HepG2 (cell line): ENCODE data around the gene TFEB. TPM values are rescaled to one million over a fixed set of nuclear protein-coding genes. Genes with fewer than 3 reads are reported as not detected.
A peak's percentile ranks its signal among the peaks of the same experiment; 100 is the strongest.

ENCODE experiments used
- MIER2 ChIP-seq: IDR thresholded peaks from 2 replicates; pipeline ENCODE4 v1.6.1; 2016; ENCODE audit warnings: missing biosample characterization, missing genetic modification reagents
- NFKB2 ChIP-seq: sonication (generic); formaldehyde crosslinking; IDR thresholded peaks from 2 replicates; pipeline ENCODE4 v1.4.0; 2020; ENCODE audit warnings: missing genetic modification reagents, borderline replicate concordance
- NR2C2 ChIP-seq: sonication (generic); formaldehyde crosslinking; IDR thresholded peaks from 2 replicates; pipeline ENCODE4 v1.4.0; 2020; ENCODE audit warnings: missing genetic modification reagents, mild to moderate bottlenecking, moderate library complexity, borderline replicate concordance
- RBM39 ChIP-seq: fragments of 200-400 bp; formaldehyde crosslinking; IDR thresholded peaks from one replicate; pipeline ENCODE4 v1.6.1; 2018; ENCODE audit warnings: antibody characterized with exemption, mild to moderate bottlenecking, low read depth, low read length; ENCODE audit not compliant: poor library complexity, severe bottlenecking
- SMARCE1 ChIP-seq: fragments of 450-650 bp; IDR thresholded peaks from 2 replicates; pipeline ENCODE4 v1.6.1; 2017; ENCODE audit warnings: borderline replicate concordance
- ZNF138 ChIP-seq: sonication (generic); formaldehyde crosslinking; IDR thresholded peaks from 2 replicates; pipeline ENCODE4 v1.5.0; 2020; ENCODE audit warnings: mild to moderate bottlenecking, low read depth, missing genetic modification reagents
- ZNF180 ChIP-seq: sonication (generic); formaldehyde crosslinking; IDR thresholded peaks from 2 replicates; pipeline ENCODE4 v1.4.0; 2020; ENCODE audit warnings: low read depth, missing genetic modification reagents, borderline replicate concordance
- ZNF337 ChIP-seq: sonication (generic); formaldehyde crosslinking; IDR thresholded peaks from 2 replicates; pipeline ENCODE4 v1.5.1; 2020; ENCODE audit warnings: missing genetic modification reagents, low read depth, mild to moderate bottlenecking, borderline replicate concordance
- ZNF431 ChIP-seq: sonication (generic); formaldehyde crosslinking; IDR thresholded peaks from 2 replicates; pipeline ENCODE4 v1.9.0; 2022; ENCODE audit warnings: missing genetic modification reagents, low read depth, mild to moderate bottlenecking, borderline replicate concordance
- ZNF44 ChIP-seq: sonication (generic); formaldehyde crosslinking; IDR thresholded peaks from 2 replicates; pipeline ENCODE4 v1.5.1; 2020; ENCODE audit warnings: mild to moderate bottlenecking, missing genetic modification reagents
- ZNF749 ChIP-seq: sonication (generic); formaldehyde crosslinking; IDR thresholded peaks from 2 replicates; pipeline ENCODE4 v1.8.0; 2022; ENCODE audit warnings: mild to moderate bottlenecking, missing genetic modification reagents, moderate library complexity, borderline replicate concordance
- ZNF766 ChIP-seq: sonication (generic); formaldehyde crosslinking; IDR thresholded peaks from 2 replicates; pipeline ENCODE4 v1.5.0; 2020; ENCODE audit warnings: missing genetic modification reagents, borderline replicate concordance
- ZNF777 ChIP-seq: sonication (generic); formaldehyde crosslinking; IDR thresholded peaks from 2 replicates; pipeline ENCODE4 v1.4.0; 2020; ENCODE audit warnings: missing genetic modification reagents
- ZNF788 ChIP-seq: sonication (generic); formaldehyde crosslinking; IDR thresholded peaks from 2 replicates; pipeline ENCODE4 v1.5.0; 2020; ENCODE audit warnings: mild to moderate bottlenecking, missing genetic modification reagents, borderline replicate concordance
- ZNF850 ChIP-seq: sonication (generic); formaldehyde crosslinking; conservative IDR thresholded peaks from 2 replicates; pipeline ENCODE4 v1.9.0; 2021; ENCODE audit warnings: mild to moderate bottlenecking, missing genetic modification reagents
- polyA plus RNA-seq, 8 experiments: library from polyadenylated mRNA; depleted of rRNA in 3 of 8; stranded (reverse) in 7 of 8; unstranded in 1 of 8; fragments of >200 nt; fragmentation: Illumina TruSeq in 4 of 8; extraction: Trizol in 4 of 8; gene quantifications; 2 replicates each; pipeline versions ENCODE4 v1.2.1 to v1.2.3, GENCODE V29; 2011 to 2016; ENCODE audit warnings: low read depth in 4 of 8, missing spikeins in 1 of 8, mixed read lengths in 1 of 8; ENCODE audit not compliant: insufficient read depth in 1 of 8
- total RNA-seq, 5 experiments: library from RNA; depleted of rRNA; stranded (reverse); fragments of >200 nt; fragmentation: Illumina TruSeq; extraction: Trizol; gene quantifications; 2 replicates each; pipeline ENCODE4 v1.2.3, GENCODE V29; 2016; ENCODE audit warnings: low read depth in 1 of 5
- TF ChIP-seq, protein P1 (sequence below): sonication (generic); formaldehyde crosslinking; IDR thresholded peaks from 2 replicates; pipeline ENCODE4 v1.4.0; 2020; ENCODE audit warnings: missing genetic modification reagents
- TF ChIP-seq, protein P2 (sequence below): sonication (generic); formaldehyde crosslinking; IDR thresholded peaks from 2 replicates; pipeline ENCODE4 v1.5.0; 2020; ENCODE audit warnings: mild to moderate bottlenecking, missing genetic modification reagents
- TF ChIP-seq, protein P3 (sequence below), 2 experiments: sonication (generic) in 1 of 2; formaldehyde crosslinking in 1 of 2; IDR thresholded peaks; 2 replicates each; pipeline versions ENCODE4 v1.6.1 to v1.9.0; 2014 to 2022; ENCODE audit warnings: antibody characterized with exemption in 1 of 2, borderline replicate concordance in 1 of 2, inconsistent platforms in 1 of 2, low read depth in 1 of 2, missing genetic modification reagents in 1 of 2

TFEB gene
- total and polyA plus RNA-seq, 2 of the 13 experiments (the other 11 are each of a cell fraction or from before 2014, with no cell fraction given), result 13.3 to 18.7 TPM

DNA sequence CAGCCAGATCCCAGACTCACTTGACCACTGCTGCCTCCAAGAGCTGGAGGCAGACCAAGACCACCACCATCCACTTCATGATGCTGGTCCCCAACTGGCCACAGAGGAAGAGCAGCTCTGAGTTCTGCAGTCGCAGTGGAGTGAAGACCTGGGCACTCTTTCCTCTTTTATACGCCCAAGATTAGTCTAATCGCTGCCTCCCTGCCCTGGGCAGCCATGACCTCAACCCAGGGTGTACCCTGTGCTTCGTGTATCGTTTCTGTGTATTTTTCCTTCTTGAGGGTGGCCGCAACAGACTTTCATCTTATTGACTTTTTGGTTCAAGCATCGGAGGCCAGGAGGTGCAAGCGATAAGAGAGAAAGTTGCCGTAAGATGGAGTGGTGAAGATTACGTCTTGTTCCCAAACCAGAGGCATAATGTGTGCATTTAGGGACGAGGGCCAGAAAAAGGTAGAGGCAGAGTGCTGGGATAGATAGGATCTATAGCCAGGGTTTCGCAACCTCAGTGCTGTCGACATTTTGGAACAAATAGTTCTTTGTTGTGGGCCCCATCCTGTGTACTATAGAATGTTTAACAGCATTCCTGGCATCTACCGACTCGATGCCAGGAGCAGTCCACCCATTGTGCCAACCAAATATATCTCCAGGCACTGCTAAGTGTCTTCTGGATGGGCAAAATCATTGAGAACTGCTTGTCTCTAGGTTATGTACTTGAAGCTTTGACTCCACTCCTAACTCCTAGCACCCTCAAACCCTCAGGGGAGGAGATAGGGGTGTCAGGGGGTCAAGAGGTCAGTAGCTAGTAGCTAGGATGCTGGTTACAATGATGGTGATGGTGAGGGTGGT is 12.1 kb upstream of the TFEB start, which contains the start of gene PGC (continued):
- TF ChIP-seq, protein P1, sequence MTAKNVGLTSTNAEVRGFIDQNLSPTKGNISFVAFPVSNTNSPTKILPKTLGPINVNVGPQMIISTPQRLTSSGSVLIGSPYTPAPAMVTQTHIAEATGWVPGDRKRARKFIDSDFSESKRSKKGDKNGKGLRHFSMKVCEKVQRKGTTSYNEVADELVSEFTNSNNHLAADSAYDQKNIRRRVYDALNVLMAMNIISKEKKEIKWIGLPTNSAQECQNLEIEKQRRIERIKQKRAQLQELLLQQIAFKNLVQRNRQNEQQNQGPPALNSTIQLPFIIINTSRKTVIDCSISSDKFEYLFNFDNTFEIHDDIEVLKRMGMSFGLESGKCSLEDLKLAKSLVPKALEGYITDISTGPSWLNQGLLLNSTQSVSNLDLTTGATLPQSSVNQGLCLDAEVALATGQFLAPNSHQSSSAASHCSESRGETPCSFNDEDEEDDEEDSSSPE (CRISPR knock-in tag), result no peak
- TF ChIP-seq ZNF777 (CRISPR knock-in tag), result peak; percentile 61
- no peak for TF ChIP-seq ZNF431 (CRISPR knock-in tag)
- no peak for TF ChIP-seq ZNF180 (CRISPR knock-in tag)
- no peak for TF ChIP-seq ZNF766 (CRISPR knock-in tag)
- no peak; the same call in 1 of the 2 replicates for TF ChIP-seq MIER2
- TF ChIP-seq, protein P2, sequence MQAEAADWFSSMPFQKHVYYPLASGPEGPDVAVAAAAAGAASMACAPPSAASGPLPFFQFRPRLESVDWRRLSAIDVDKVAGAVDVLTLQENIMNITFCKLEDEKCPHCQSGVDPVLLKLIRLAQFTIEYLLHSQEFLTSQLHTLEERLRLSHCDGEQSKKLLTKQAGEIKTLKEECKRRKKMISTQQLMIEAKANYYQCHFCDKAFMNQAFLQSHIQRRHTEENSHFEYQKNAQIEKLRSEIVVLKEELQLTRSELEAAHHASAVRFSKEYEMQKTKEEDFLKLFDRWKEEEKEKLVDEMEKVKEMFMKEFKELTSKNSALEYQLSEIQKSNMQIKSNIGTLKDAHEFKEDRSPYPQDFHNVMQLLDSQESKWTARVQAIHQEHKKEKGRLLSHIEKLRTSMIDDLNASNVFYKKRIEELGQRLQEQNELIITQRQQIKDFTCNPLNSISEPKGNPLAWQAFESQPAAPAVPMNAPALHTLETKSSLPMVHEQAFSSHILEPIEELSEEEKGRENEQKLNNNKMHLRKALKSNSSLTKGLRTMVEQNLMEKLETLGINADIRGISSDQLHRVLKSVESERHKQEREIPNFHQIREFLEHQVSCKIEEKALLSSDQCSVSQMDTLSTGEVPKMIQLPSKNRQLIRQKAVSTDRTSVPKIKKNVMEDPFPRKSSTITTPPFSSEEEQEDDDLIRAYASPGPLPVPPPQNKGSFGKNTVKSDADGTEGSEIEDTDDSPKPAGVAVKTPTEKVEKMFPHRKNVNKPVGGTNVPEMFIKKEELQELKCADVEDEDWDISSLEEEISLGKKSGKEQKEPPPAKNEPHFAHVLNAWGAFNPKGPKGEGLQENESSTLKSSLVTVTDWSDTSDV (CRISPR knock-in tag), result no peak
- TF ChIP-seq ZNF138 (CRISPR knock-in tag), result no peak
- no peak for TF ChIP-seq ZNF850 (CRISPR knock-in tag)
- peak; percentile 78; the same call in 1 of the 2 replicates for TF ChIP-seq ZNF44 (CRISPR knock-in tag)
- TF ChIP-seq ZNF337 (CRISPR knock-in tag), result peak; percentile 57; the same call in 1 of the 2 replicates
- TF ChIP-seq NFKB2 (CRISPR knock-in tag), result peak; percentile 31; the same call in 1 of the 2 replicates
- TF ChIP-seq, protein P3, sequence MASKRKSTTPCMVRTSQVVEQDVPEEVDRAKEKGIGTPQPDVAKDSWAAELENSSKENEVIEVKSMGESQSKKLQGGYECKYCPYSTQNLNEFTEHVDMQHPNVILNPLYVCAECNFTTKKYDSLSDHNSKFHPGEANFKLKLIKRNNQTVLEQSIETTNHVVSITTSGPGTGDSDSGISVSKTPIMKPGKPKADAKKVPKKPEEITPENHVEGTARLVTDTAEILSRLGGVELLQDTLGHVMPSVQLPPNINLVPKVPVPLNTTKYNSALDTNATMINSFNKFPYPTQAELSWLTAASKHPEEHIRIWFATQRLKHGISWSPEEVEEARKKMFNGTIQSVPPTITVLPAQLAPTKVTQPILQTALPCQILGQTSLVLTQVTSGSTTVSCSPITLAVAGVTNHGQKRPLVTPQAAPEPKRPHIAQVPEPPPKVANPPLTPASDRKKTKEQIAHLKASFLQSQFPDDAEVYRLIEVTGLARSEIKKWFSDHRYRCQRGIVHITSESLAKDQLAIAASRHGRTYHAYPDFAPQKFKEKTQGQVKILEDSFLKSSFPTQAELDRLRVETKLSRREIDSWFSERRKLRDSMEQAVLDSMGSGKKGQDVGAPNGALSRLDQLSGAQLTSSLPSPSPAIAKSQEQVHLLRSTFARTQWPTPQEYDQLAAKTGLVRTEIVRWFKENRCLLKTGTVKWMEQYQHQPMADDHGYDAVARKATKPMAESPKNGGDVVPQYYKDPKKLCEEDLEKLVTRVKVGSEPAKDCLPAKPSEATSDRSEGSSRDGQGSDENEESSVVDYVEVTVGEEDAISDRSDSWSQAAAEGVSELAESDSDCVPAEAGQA (IDR thresholded peaks at IDR 0.05; ENCODE audit: low read depth), result 0 out of 2 replicates have a peak, but pooled peaks have one; percentile 29
- TF ChIP-seq, protein P3 (CRISPR knock-in tag; IDR thresholded peaks at IDR 0.05; ENCODE audit: borderline replicate concordance), result no peak
- peak; percentile 94 for TF ChIP-seq ZNF788 (CRISPR knock-in tag)
- TF ChIP-seq RBM39, result no peak
- TF ChIP-seq SMARCE1, result no peak
- no peak for TF ChIP-seq ZNF749 (CRISPR knock-in tag)
- TF ChIP-seq NR2C2, result peak; percentile 81
